ENCODE data around the gene DEDD. TPM values are rescaled to one million over a fixed set of nuclear protein-coding genes. Genes with fewer than 3 reads are reported as not detected.

DEDD gene
- total RNA-seq, 1 experiment from 2014 or later = 33.8 TPM

- H3K4me1 Mint-ChIP-seq (ENCODE audit: low read depth, unreplicated experiment) = peaks cover 14% of the 10 kb centered on the region
- H3K9me3 Mint-ChIP-seq (ENCODE audit: unreplicated experiment) = no peaks in the 10 kb centered on the region
- peak overlapping the region; percentile 85 for H3K4me3 Mint-ChIP-seq (ENCODE audit: unreplicated experiment)
- Histone ChIP-seq H3K4me1 (peaks cover 4% of the 10 kb centered on the region), H3K4me3 (ENCODE audit: low read depth, low read length) (peak overlapping the region; percentile 91), H3K36me3 (ENCODE audit: control insufficient read depth, insufficient read depth, low read length) (peaks cover 4% of the 10 kb centered on the region; the same call in 1 of the 2 replicates), H3K9me3 (no peaks in the 10 kb centered on the region), H3K27me3 (replicated peaks; ENCODE audit: control insufficient read depth, insufficient read depth, low read length) (no peaks in the 10 kb centered on the region)
- H3K36me3 Mint-ChIP-seq (ENCODE audit: insufficient read depth, unreplicated experiment) = peaks cover 37% of the 10 kb centered on the region
- no peaks in the 10 kb centered on the region for H3K27me3 Mint-ChIP-seq (ENCODE audit: insufficient read depth, unreplicated experiment)
- ChIA-PET CTCF (interaction anchor here (1.1 to 1.4 kb wide), 2 partner anchors 11 to 49 kb away, joined by 3 to 22 read pairs; partner anchors contain the start of genes PPOX and TOMM40L), POLR2A (interaction anchor here (0.6 to 2.4 kb wide), 6 partner anchors 9 to 213 kb away, joined by 4 to 25 read pairs (median 7); partner anchors contain the start of genes NDUFS2, PPOX, TOMM40L and USP21)
- no peak for TF ChIP-seq CTCF (IDR thresholded peaks at IDR 0.05; ENCODE audit: insufficient read depth in 1 of 2, low read depth in 1 of 2, low read length in 1 of 2, severe bottlenecking in 1 of 2, unreplicated experiment in 1 of 2)
- no TSS peak for BruUV-seq (replicated peaks)
- intact Hi-C loops (cut with micrococcal nuclease; ENCODE audit: unreplicated experiment) = loop anchor here (5.0 kb wide), 1 partner anchor 59 kb away; the partner anchor contains the start of genes NIT1 and PFDN2
- H3K27ac Mint-ChIP-seq (ENCODE audit: unreplicated experiment) = peak overlapping the region; percentile 96
- DNase-seq = no peak
Measured at GRCh38 chr1:161176468-161177111, 44.1 kb upstream of the DEDD start.

GRCh38 chr1:161175771-161176453, 43.4 kb upstream of the DEDD start:
- Histone ChIP-seq H3K4me3 (ENCODE audit: low read depth, low read length) (no peak overlapping the region), H3K27me3 (replicated peaks; ENCODE audit: control insufficient read depth, insufficient read depth, low read length) (no peaks in the 10 kb centered on the region), H3K9me3 (no peaks in the 10 kb centered on the region), H3K36me3 (ENCODE audit: control insufficient read depth, insufficient read depth, low read length) (peaks cover 6% of the 10 kb centered on the region), H3K4me1 (peaks cover 4% of the 10 kb centered on the region)
- CTCF ChIA-PET = interaction anchor here (1.4 kb wide), 1 partner anchor 10 kb away, joined by 22 read pairs; the partner anchor contains the start of gene PPOX
- peak overlapping the region; percentile 85 for H3K4me3 Mint-ChIP-seq (ENCODE audit: unreplicated experiment)
- no peak for TF ChIP-seq CTCF (IDR thresholded peaks at IDR 0.05; ENCODE audit: insufficient read depth in 1 of 2, low read depth in 1 of 2, low read length in 1 of 2, severe bottlenecking in 1 of 2, unreplicated experiment in 1 of 2)
- H3K27me3 Mint-ChIP-seq (ENCODE audit: insufficient read depth, unreplicated experiment) = no peaks in the 10 kb centered on the region
- no peak for DNase-seq
- H3K9me3 Mint-ChIP-seq (ENCODE audit: unreplicated experiment) = no peaks in the 10 kb centered on the region
- no TSS peak for BruUV-seq (replicated peaks)
- peak overlapping the region; percentile 96 for H3K27ac Mint-ChIP-seq (ENCODE audit: unreplicated experiment)
- peaks cover 14% of the 10 kb centered on the region for H3K4me1 Mint-ChIP-seq (ENCODE audit: low read depth, unreplicated experiment)
- peaks cover 43% of the 10 kb centered on the region for H3K36me3 Mint-ChIP-seq (ENCODE audit: insufficient read depth, unreplicated experiment)
- intact Hi-C loops (cut with micrococcal nuclease; ENCODE audit: unreplicated experiment) = loop anchor here (5.0 kb wide), 1 partner anchor 59 kb away; the partner anchor contains the start of genes NIT1 and PFDN2
- POLR2A ChIA-PET = interaction anchor here (2.4 kb wide), 1 partner anchor 10 kb away, joined by 25 read pairs; the partner anchor contains the start of gene PPOX

GRCh38 chr1:161174911-161175310, 42.4 kb upstream of the DEDD start:
- Histone ChIP-seq H3K9me3 (no peaks in the 10 kb centered on the region), H3K36me3 (ENCODE audit: control insufficient read depth, insufficient read depth, low read length) (peaks cover 6% of the 10 kb centered on the region), H3K4me3 (ENCODE audit: low read depth, low read length) (no peak overlapping the region), H3K27me3 (replicated peaks; ENCODE audit: control insufficient read depth, insufficient read depth, low read length) (no peaks in the 10 kb centered on the region), H3K4me1 (peaks cover 4% of the 10 kb centered on the region)
- ChIA-PET POLR2A (no interaction called here), CTCF (no interaction called here)
- Mint-ChIP-seq H3K27ac (ENCODE audit: unreplicated experiment) (no peak overlapping the region), H3K4me3 (ENCODE audit: unreplicated experiment) (no peak overlapping the region), H3K9me3 (ENCODE audit: unreplicated experiment) (no peaks in the 10 kb centered on the region), H3K36me3 (ENCODE audit: insufficient read depth, unreplicated experiment) (peaks cover 47% of the 10 kb centered on the region), H3K4me1 (ENCODE audit: low read depth, unreplicated experiment) (peaks cover 14% of the 10 kb centered on the region), H3K27me3 (ENCODE audit: insufficient read depth, unreplicated experiment) (no peaks in the 10 kb centered on the region)
- no TSS peak for BruUV-seq (replicated peaks)
- no peak for DNase-seq
- intact Hi-C loops (cut with micrococcal nuclease; ENCODE audit: unreplicated experiment) = loop anchor here (5.0 kb wide), 1 partner anchor 58 kb away; the partner anchor contains the start of genes NIT1 and PFDN2
- TF ChIP-seq CTCF (IDR thresholded peaks at IDR 0.05; ENCODE audit: insufficient read depth in 1 of 2, low read depth in 1 of 2, low read length in 1 of 2, severe bottlenecking in 1 of 2, unreplicated experiment in 1 of 2) = no peak

Measured in Caco-2 (cell line).